A549 (cell line): ENCODE results near the gene ROPN1L. TPM values are rescaled to one million over a fixed set of nuclear protein-coding genes. Genes with fewer than 3 reads are reported as not detected.

ENCODE experiments used
- ATAC-seq, 2 experiments: fragments of 200-7000 bp in 1 of 2; fragments of >200 bp in 1 of 2; cut with Nextera tagmentation in 1 of 2; cut with Tn5 transposase in 1 of 2; 3 replicates each; pipeline versions ENCODE4 v1.8.0 to v1.9.1; 2018 to 2020; ENCODE audit warnings: mild to moderate bottlenecking in 1 of 2, moderate library complexity in 1 of 2
- CTCF ChIA-PET: fragments of 300-600 bp; sonication (Branson Sonifier 250); formaldehyde crosslinking; extraction: SDS; loops from one replicate; lab custom pipeline; 2021; ENCODE audit warnings: antibody characterized with exemption, inconsistent platforms; lab: Yijun Ruan, JAX
- POLR2A ChIA-PET: fragments of 350-600 bp; formaldehyde crosslinking; extraction: SDS; loops from one replicate; lab custom pipeline; 2021; ENCODE audit warnings: antibody characterized with exemption, inconsistent platforms; lab: Yijun Ruan, JAX
- DNase-seq, 2 experiments: peaks; one replicate each; pipeline versions ENCODE4 v3.0.0 to v3.0.0-alpha.2; 2011 to 2016; ENCODE audit warnings: low read depth in 1 of 2, low spot score in 1 of 2
- FAIRE-seq: peaks from 2 replicates; lab custom pipeline; 2011; peaks lifted over from hg19 to GRCh38; lab: Jason Lieb, UNC
- H3K27ac ChIP-seq, 2 experiments: fragments of >200 bp; sonication (Bioruptor Twin); formaldehyde crosslinking; 3 replicates each; pipeline ENCODE4 v1.5.1; 2016 to 2017
- H3K4me1 ChIP-seq: fragments of >200 bp; sonication (Bioruptor Twin); formaldehyde crosslinking; 3 replicates; pipeline ENCODE4 v1.6.1; 2016
- H3K4me2 ChIP-seq: fragments of >200 bp; sonication (Bioruptor Twin); formaldehyde crosslinking; 3 replicates; pipeline ENCODE4 v1.6.1; 2016
- H3K4me3 ChIP-seq: fragments of >200 bp; sonication (Bioruptor Twin); formaldehyde crosslinking; 3 replicates; pipeline ENCODE4 v1.5.1; 2016
- H3K9me3 ChIP-seq: fragments of >200 bp; sonication (Bioruptor Twin); formaldehyde crosslinking; 3 replicates; pipeline ENCODE4 v1.6.1; 2016
- BCL3 ChIP-seq: fragments of >200 bp; sonication (Bioruptor Twin); formaldehyde crosslinking; IDR thresholded peaks from 3 replicates; pipeline ENCODE4 v1.6.1; 2016
- CBX2 ChIP-seq: fragments of 200-600 bp; sonication (generic); IDR thresholded peaks from 2 replicates; pipeline ENCODE4 v1.6.1; 2016; ENCODE audit warnings: low read depth, mild to moderate bottlenecking, borderline replicate concordance
- CBX8 ChIP-seq: fragments of 200-600 bp; sonication (generic); IDR thresholded peaks from 2 replicates; pipeline ENCODE4 v1.6.1; 2016
- CEBPB ChIP-seq, 2 experiments: fragments of >200 bp in 1 of 2; sonication (Bioruptor Twin) in 1 of 2; formaldehyde crosslinking in 1 of 2; IDR thresholded peaks; 2 replicates each; pipeline ENCODE4 v1.6.1; 2012 to 2016
- CHD2 ChIP-seq: fragments of 150-350 bp; IDR thresholded peaks from 2 replicates; pipeline ENCODE4 v1.6.1; 2014; ENCODE audit warnings: low read length; ENCODE audit not compliant: partially characterized antibody
- CTCF ChIP-seq: fragments of >200 bp; sonication (Bioruptor Twin); formaldehyde crosslinking; IDR thresholded peaks from 3 replicates; pipeline ENCODE4 v1.5.1; 2016
- E2F6 ChIP-seq: IDR thresholded peaks from 2 replicates; pipeline ENCODE4 v1.6.1; 2012; ENCODE audit warnings: low read depth, borderline replicate concordance
- EHF ChIP-seq: fragments of 250-450 bp; sonication (Bioruptor Pico); IDR thresholded peaks from 2 replicates; pipeline ENCODE4 v1.5.0; 2020; ENCODE audit warnings: mild to moderate bottlenecking
- ELK1 ChIP-seq: fragments of 150-350 bp; IDR thresholded peaks from 2 replicates; pipeline ENCODE4 v1.6.1; 2014; ENCODE audit warnings: low read depth, mild to moderate bottlenecking, low read length
- ESRRA ChIP-seq: fragments of 150-350 bp; IDR thresholded peaks from 2 replicates; pipeline ENCODE4 v1.6.1; 2014; ENCODE audit warnings: mild to moderate bottlenecking, low read length, borderline replicate concordance
- HOXA7 ChIP-seq: fragments of 250-450 bp; sonication (Bioruptor Pico); IDR thresholded peaks from 2 replicates; pipeline ENCODE4 v1.5.0; 2020; ENCODE audit warnings: mild to moderate bottlenecking, moderate library complexity
- HOXB5 ChIP-seq: fragments of 250-450 bp; sonication (Bioruptor Pico); IDR thresholded peaks from 2 replicates; pipeline ENCODE4 v1.5.0; 2020; ENCODE audit warnings: mild to moderate bottlenecking, moderate library complexity
- JUN ChIP-seq, 2 experiments: fragments of >200 bp; sonication (Bioruptor Twin); formaldehyde crosslinking; IDR thresholded peaks; 2 replicates in 1 of 2; 3 replicates in 1 of 2; pipeline ENCODE4 v1.6.1; 2016 to 2017
- JUNB ChIP-seq: fragments of >200 bp; sonication (Bioruptor Twin); formaldehyde crosslinking; IDR thresholded peaks from 2 replicates; pipeline ENCODE4 v1.6.1; 2016
- KDM1A ChIP-seq: fragments of 200-600 bp; sonication (generic); IDR thresholded peaks from 2 replicates; pipeline ENCODE4 v1.6.1; 2016; ENCODE audit warnings: low read depth, mild to moderate bottlenecking
- KDM5A ChIP-seq: fragments of 200-600 bp; sonication (generic); IDR thresholded peaks from 2 replicates; pipeline ENCODE4 v1.6.1; 2016; ENCODE audit warnings: antibody characterized with exemption, mild to moderate bottlenecking
- MAFK ChIP-seq: fragments of 450-650 bp; IDR thresholded peaks from 2 replicates; pipeline ENCODE4 v1.6.1; 2014; ENCODE audit not compliant: partially characterized antibody
- NPAS2 ChIP-seq: fragments of 250-450 bp; sonication (Bioruptor Pico); IDR thresholded peaks from 2 replicates; pipeline ENCODE4 v1.8.0; 2022; ENCODE audit warnings: mild to moderate bottlenecking, moderate library complexity, borderline replicate concordance
- NR3C1 ChIP-seq: fragments of >200 bp; sonication (Bioruptor Twin); formaldehyde crosslinking; IDR thresholded peaks from 3 replicates; pipeline ENCODE4 v1.6.1; 2017
- PBX3 ChIP-seq: IDR thresholded peaks from 2 replicates; pipeline ENCODE4 v1.6.1; 2012
- PHF8 ChIP-seq: fragments of 200-600 bp; sonication (generic); IDR thresholded peaks from 2 replicates; pipeline ENCODE4 v1.6.1; 2016; ENCODE audit warnings: low read depth, mild to moderate bottlenecking, antibody characterized with exemption, moderate library complexity, borderline replicate concordance
- RAD21 ChIP-seq, 2 experiments: fragments of >200 bp in 1 of 2; sonication (Bioruptor Twin) in 1 of 2; formaldehyde crosslinking in 1 of 2; IDR thresholded peaks in 1 of 2; conservative IDR thresholded peaks in 1 of 2; 2 replicates in 1 of 2; 3 replicates in 1 of 2; pipeline ENCODE4 v1.6.1; 2012 to 2018; ENCODE audit warnings: inconsistent platforms in 1 of 2
- REST ChIP-seq: fragments of 200-600 bp; sonication (generic); IDR thresholded peaks from 2 replicates; pipeline ENCODE4 v1.6.1; 2016; ENCODE audit warnings: antibody characterized with exemption, mild to moderate bottlenecking, moderate library complexity
- RNF2 ChIP-seq: fragments of 200-600 bp; sonication (generic); IDR thresholded peaks from 2 replicates; pipeline ENCODE4 v1.6.1; 2016; ENCODE audit warnings: low read depth, mild to moderate bottlenecking, antibody characterized with exemption, moderate library complexity, borderline replicate concordance
- SMC3 ChIP-seq: fragments of >200 bp; sonication (Bioruptor Twin); formaldehyde crosslinking; IDR thresholded peaks from 3 replicates; pipeline ENCODE4 v1.6.1; 2018; ENCODE audit warnings: inconsistent platforms
- TFCP2L1 ChIP-seq: fragments of 250-450 bp; sonication (Bioruptor Pico); IDR thresholded peaks from 2 replicates; pipeline ENCODE4 v1.5.0; 2021; ENCODE audit warnings: mild to moderate bottlenecking
- USF2 ChIP-seq: fragments of 450-650 bp; IDR thresholded peaks from 2 replicates; pipeline ENCODE4 v1.6.1; 2014; ENCODE audit warnings: antibody characterized with exemption
- ZFP36 ChIP-seq: fragments of 450-650 bp; IDR thresholded peaks from 2 replicates; pipeline ENCODE4 v1.6.1; 2014; ENCODE audit warnings: borderline replicate concordance; ENCODE audit not compliant: partially characterized antibody
- ZNF302 ChIP-seq: fragments of 250-450 bp; sonication (Bioruptor Pico); IDR thresholded peaks from 2 replicates; pipeline ENCODE4 v1.9.0; 2021; ENCODE audit warnings: inconsistent platforms, mild to moderate bottlenecking, moderate library complexity
- WGBS: methylation state at CpG from one replicate; pipeline ENCODE4 v1.1.6; 2017; ENCODE audit errors: missing lambda C conversion rate; 5-methylcytosine and 5-hydroxymethylcytosine counted together
- polyA plus RNA-seq, 4 experiments: library from polyadenylated mRNA; depleted of rRNA in 3 of 4; stranded (reverse); fragments of >200 nt; fragmentation: RNase III in 1 of 4; extraction: RNeasy Plus Mini Kit Qiagen cat#74134 plus additional on column Dnase treatment in 1 of 4; gene quantifications; 2 replicates in 3 of 4; 3 replicates in 1 of 4; pipeline ENCODE4 v1.2.3, GENCODE V29; 2011 to 2017

The ROPN1L gene
- polyA plus RNA-seq, 2 of the 4 experiments (the other 2 are of a cell fraction) = 0.83 to 1.4 TPM

GRCh38 chr5:10491673-10492026, 50.0 kb downstream of the ROPN1L start:
- H3K4me3 ChIP-seq = no peak overlapping the region
- 0 out of 3 replicates have a peak, but pooled peaks cover 3% of the 10 kb centered on the region for H3K4me1 ChIP-seq
- no peak for ATAC-seq
- H3K4me2 ChIP-seq = no peak overlapping the region
- TF ChIP-seq KDM5A (no peak), HOXB5 (CRISPR knock-in tag) (no peak), ZNF302 (CRISPR knock-in tag) (no peak), TFCP2L1 (CRISPR knock-in tag) (no peak), REST (no peak), JUNB (no peak), MAFK (no peak), CBX2 (no peak), ELK1 (no peak), EHF (no peak), PBX3 (no peak), ZFP36 (no peak), NR3C1 (no peak), USF2 (no peak), RNF2 (no peak)
- CTCF ChIA-PET = no interaction called here
- H3K27ac ChIP-seq = no peak overlapping the region
- 85% methylated on average over 9 of the region's 9 CpGs for WGBS
- DNase-seq = no peak
- POLR2A ChIA-PET = no interaction called here
- H3K9me3 ChIP-seq = no peaks in the 10 kb centered on the region
- FAIRE-seq = no peak

GRCh38 chr5:10493884-10494283, 52.2 kb downstream of the ROPN1L start:
- FAIRE-seq (no peak), ATAC-seq (no peak)
- H3K4me1 ChIP-seq = no peaks in the 10 kb centered on the region
- H3K4me3 ChIP-seq = no peak overlapping the region
- no peaks in the 10 kb centered on the region for H3K9me3 ChIP-seq
- CTCF ChIA-PET = interaction anchor here (1.6 kb wide), 1 partner anchor 41 kb away, joined by 8 read pairs; no protein-coding TSS in a partner anchor
- POLR2A ChIA-PET = no interaction called here
- 0 out of 6 replicates have a peak overlapping the region, but pooled peaks of 1 of the 2 experiments have one; percentile 37 for H3K27ac ChIP-seq
- TF ChIP-seq RAD21 (conservative IDR thresholded peaks at IDR 0.05 in 1 of 2, IDR thresholded peaks at IDR 0.05 in 1 of 2) = no peak
- TF ChIP-seq EHF = no peak
- TF ChIP-seq CBX8 = no peak
- TF ChIP-seq E2F6 = no peak
- no peak for TF ChIP-seq PHF8
- TF ChIP-seq ESRRA = no peak
- no peak for TF ChIP-seq NPAS2 (CRISPR knock-in tag)
- TF ChIP-seq HOXA7 (CRISPR knock-in tag) = no peak
- TF ChIP-seq BCL3 = no peak
- TF ChIP-seq CTCF = no peak
- TF ChIP-seq CHD2 = no peak
- no peak for TF ChIP-seq JUN (IDR thresholded peaks at IDR 0.05)
- TF ChIP-seq RNF2 = no peak
- no peak for TF ChIP-seq CEBPB (IDR thresholded peaks at IDR 0.05)
- no peak for TF ChIP-seq KDM1A
- no peak for TF ChIP-seq SMC3
- TF ChIP-seq, all 56 proteins: peak for 0
- no peak overlapping the region for H3K4me2 ChIP-seq
- 88% methylated on average over 4 of the region's 4 CpGs for WGBS
- no peak for DNase-seq
